Astrocyte (in vitro differentiated cells and primary cell): Measurements from ENCODE around the gene BANK1. TPM values are rescaled to one million over a fixed set of nuclear protein-coding genes. Genes with fewer than 3 reads are reported as not detected.
A peak's percentile ranks its signal among the peaks of the same experiment; 100 is the strongest.

Experiments used
- DNase-seq: peaks from one replicate; pipeline ENCODE4 v3.0.0-alpha.2; 2010; ENCODE audit warnings: low read depth
- FAIRE-seq: peaks from 2 replicates; lab custom pipeline; 2011; peaks lifted over from hg19 to GRCh38; lab: Jason Lieb, UNC
- H2AFZ ChIP-seq: 2 replicates; pipeline ENCODE4 v1.6.0; 2012; ENCODE audit warnings: low read depth, low read length, inconsistent platforms
- H3K27ac ChIP-seq: 2 replicates; pipeline ENCODE4 v1.5.1; 2011; ENCODE audit warnings: low read depth, low read length, inconsistent platforms
- H3K27me3 ChIP-seq: 2 replicates; pipeline ENCODE4 v1.6.0; 2011; ENCODE audit warnings: low read length, inconsistent platforms; ENCODE audit not compliant: insufficient read depth
- H3K36me3 ChIP-seq: 2 replicates; pipeline ENCODE4 v1.5.1; 2011; ENCODE audit warnings: low read length, inconsistent platforms; ENCODE audit not compliant: insufficient read depth
- H3K4me1 ChIP-seq: 2 replicates; pipeline ENCODE4 v1.5.1; 2011; ENCODE audit warnings: low read length, inconsistent platforms; ENCODE audit not compliant: insufficient read depth
- H3K4me2 ChIP-seq: 2 replicates; pipeline ENCODE4 v1.6.0; 2012; ENCODE audit warnings: low read length, inconsistent platforms
- H3K4me3 ChIP-seq: 2 replicates; pipeline ENCODE4 v1.5.1; 2011; ENCODE audit warnings: low read depth, mild to moderate bottlenecking, low read length, inconsistent platforms; ENCODE audit not compliant: insufficient read depth
- H3K79me2 ChIP-seq: 2 replicates; pipeline ENCODE4 v1.6.0; 2012; ENCODE audit warnings: mild to moderate bottlenecking, low read length, inconsistent platforms; ENCODE audit not compliant: insufficient read depth
- H3K9ac ChIP-seq: 2 replicates; pipeline ENCODE4 v1.6.0; 2012; ENCODE audit warnings: mild to moderate bottlenecking, low read length, inconsistent platforms
- H3K9me3 ChIP-seq: 2 replicates; pipeline ENCODE4 v1.5.1; 2012; ENCODE audit warnings: low read depth, mild to moderate bottlenecking, low read length, inconsistent platforms; ENCODE audit not compliant: insufficient read depth
- H4K20me1 ChIP-seq: 2 replicates; pipeline ENCODE4 v1.6.0; 2012; ENCODE audit warnings: low read length, inconsistent platforms; ENCODE audit not compliant: insufficient read depth
- H3K27ac Mint-ChIP-seq: one replicate; pipeline ENCODE4 v1.8.0; 2021; ENCODE audit warnings: mild to moderate bottlenecking, mixed read lengths; ENCODE audit not compliant: unreplicated experiment
- H3K27me3 Mint-ChIP-seq: one replicate; pipeline ENCODE4 v1.8.0; 2021; ENCODE audit warnings: low read depth, mixed read lengths; ENCODE audit not compliant: unreplicated experiment
- H3K36me3 Mint-ChIP-seq: one replicate; pipeline ENCODE4 v1.8.0; 2021; ENCODE audit warnings: low read depth, mixed read lengths; ENCODE audit not compliant: unreplicated experiment
- H3K4me1 Mint-ChIP-seq: one replicate; pipeline ENCODE4 v1.8.0; 2021; ENCODE audit warnings: low read depth, mixed read lengths; ENCODE audit not compliant: unreplicated experiment
- H3K4me3 Mint-ChIP-seq: one replicate; pipeline ENCODE4 v1.8.0; 2021; ENCODE audit warnings: mild to moderate bottlenecking, moderate library complexity, mixed read lengths; ENCODE audit not compliant: unreplicated experiment
- H3K9me3 Mint-ChIP-seq: one replicate; pipeline ENCODE4 v1.8.0; 2021; ENCODE audit warnings: mild to moderate bottlenecking, mixed read lengths; ENCODE audit not compliant: unreplicated experiment
- CTCF ChIP-seq: IDR thresholded peaks from 2 replicates; pipeline ENCODE4 v1.5.1; 2011; ENCODE audit warnings: low read depth, mild to moderate bottlenecking, inconsistent platforms, low read length, moderate library complexity; ENCODE audit not compliant: insufficient read depth
- EZH2 ChIP-seq: IDR thresholded peaks from 2 replicates; pipeline ENCODE4 v1.6.1; 2012; ENCODE audit warnings: mild to moderate bottlenecking, low read length, inconsistent platforms; ENCODE audit not compliant: insufficient read depth
- total RNA-seq: library from RNA; stranded (reverse); gene quantifications from 2 replicates; pipeline ENCODE4 v1.2.1, GENCODE V29; 2021

Gene BANK1
- total RNA-seq, 1 donor from 2014 or later, result 1.3 TPM

DNA sequence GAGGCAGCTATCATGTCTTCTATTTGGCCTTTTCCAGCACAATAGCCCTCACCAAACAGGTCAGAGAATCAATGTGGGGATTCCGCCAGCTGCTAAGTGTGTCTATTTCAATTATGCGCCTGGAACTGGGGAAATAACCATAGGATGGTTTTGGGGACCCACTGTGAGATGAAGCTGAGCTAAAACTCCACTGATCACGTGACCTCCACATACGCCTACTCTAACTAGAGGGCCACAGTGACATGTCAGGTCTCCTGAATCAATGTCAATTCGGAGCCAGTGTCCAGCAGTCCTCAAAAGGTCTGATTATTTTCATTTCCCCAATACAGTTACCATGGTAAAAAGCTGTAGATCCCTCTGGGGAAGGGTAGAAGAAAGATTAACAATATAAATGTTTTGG lies 10.2 kb upstream of the BANK1 start:
- Mint-ChIP-seq H3K4me3 (no peak overlapping the region), H3K36me3 (no peaks in the 10 kb centered on the region), H3K9me3 (no peaks in the 10 kb centered on the region), H3K27ac (no peak overlapping the region), H3K4me1 (peaks cover 8% of the 10 kb centered on the region), H3K27me3 (no peaks in the 10 kb centered on the region)
- H2AFZ ChIP-seq, result no peak overlapping the region
- FAIRE-seq (no peak), DNase-seq (no peak)
- no peaks in the 10 kb centered on the region for H3K36me3 ChIP-seq
- H3K79me2 ChIP-seq, result no peaks in the 10 kb centered on the region
- H4K20me1 ChIP-seq, result no peaks in the 10 kb centered on the region
- no peak overlapping the region for H3K4me2 ChIP-seq
- no peak overlapping the region for H3K27ac ChIP-seq
- no peaks in the 10 kb centered on the region for H3K27me3 ChIP-seq
- TF ChIP-seq EZH2 (no peak), CTCF (no peak)
- H3K9ac ChIP-seq, result no peak overlapping the region
- H3K4me1 ChIP-seq, result no peaks in the 10 kb centered on the region
- no peak overlapping the region for H3K4me3 ChIP-seq
- no peaks in the 10 kb centered on the region for H3K9me3 ChIP-seq

DNA sequence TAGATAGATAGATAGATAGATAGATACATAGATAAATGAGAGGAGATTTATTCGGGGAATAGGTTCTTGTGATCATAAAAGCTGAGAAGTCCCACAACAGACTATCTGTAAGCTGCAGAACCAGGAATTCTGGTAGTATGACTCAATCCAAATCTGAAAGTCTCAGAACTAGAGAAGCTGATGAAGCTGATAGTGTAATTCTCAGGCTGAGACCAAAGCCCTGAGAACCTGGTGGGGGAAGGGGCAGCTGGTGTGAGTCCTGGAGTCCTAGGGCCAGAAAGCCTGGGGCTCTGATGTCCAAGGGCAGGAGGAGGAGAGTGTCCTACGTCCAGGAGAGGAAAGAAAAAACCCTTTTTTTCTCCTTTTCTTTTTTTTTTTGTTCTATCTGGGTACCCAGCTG lies 8.0 kb upstream of the BANK1 start:
- H3K27ac ChIP-seq, result no peak overlapping the region
- no peaks in the 10 kb centered on the region for H4K20me1 ChIP-seq
- no peak overlapping the region for H3K4me2 ChIP-seq
- TF ChIP-seq EZH2, result no peak
- DNase-seq, result no peak
- H3K4me1 ChIP-seq, result no peaks in the 10 kb centered on the region
- no peak overlapping the region for H3K4me3 ChIP-seq
- no peak for FAIRE-seq
- H3K9me3 ChIP-seq, result no peaks in the 10 kb centered on the region
- peak overlapping the region; percentile 66 for H3K27ac Mint-ChIP-seq
- no peaks in the 10 kb centered on the region for H3K36me3 ChIP-seq
- H3K36me3 Mint-ChIP-seq, result no peaks in the 10 kb centered on the region
- no peak overlapping the region for H2AFZ ChIP-seq
- no peak overlapping the region for H3K4me3 Mint-ChIP-seq
- H3K4me1 Mint-ChIP-seq, result peaks cover 11% of the 10 kb centered on the region
- H3K9me3 Mint-ChIP-seq, result peaks cover 6% of the 10 kb centered on the region
- no peaks in the 10 kb centered on the region for H3K27me3 ChIP-seq
- no peaks in the 10 kb centered on the region for H3K79me2 ChIP-seq
- H3K27me3 Mint-ChIP-seq, result no peaks in the 10 kb centered on the region
- H3K9ac ChIP-seq, result no peak overlapping the region

- H3K4me1 ChIP-seq, result no peaks in the 10 kb centered on the region
- no peak overlapping the region for H3K9ac ChIP-seq
- Mint-ChIP-seq H3K4me3 (no peak overlapping the region), H3K27ac (no peak overlapping the region), H3K36me3 (no peaks in the 10 kb centered on the region), H3K9me3 (peaks cover 6% of the 10 kb centered on the region), H3K4me1 (peaks cover 11% of the 10 kb centered on the region), H3K27me3 (no peaks in the 10 kb centered on the region)
- H3K27me3 ChIP-seq, result no peaks in the 10 kb centered on the region
- DNase-seq, result no peak
- H3K27ac ChIP-seq, result no peak overlapping the region
- no peak overlapping the region for H3K4me2 ChIP-seq
- no peak for FAIRE-seq
- TF ChIP-seq EZH2 (no peak), CTCF (no peak)
- H4K20me1 ChIP-seq, result no peaks in the 10 kb centered on the region
- no peaks in the 10 kb centered on the region for H3K36me3 ChIP-seq
- H3K79me2 ChIP-seq, result no peaks in the 10 kb centered on the region
- H3K4me3 ChIP-seq, result no peak overlapping the region
- no peaks in the 10 kb centered on the region for H3K9me3 ChIP-seq
- no peak overlapping the region for H2AFZ ChIP-seq
These were observed 5.6 kb upstream of the BANK1 start for GRCh38 chr4:101784957-101785356.
